Activated effector memory CD4-positive, alpha-beta T cell treated with anti-CD3 and anti-CD28 coated beads, Interleukin-2, amount 50 U/mL, for 16 hours (primary cell): ENCODE results near the gene TMEM178B.
"Not testable (repeated sequence)": the region's sequence is repeated elsewhere in the genome, so short reads cannot be mapped to it uniquely, and the experiment has no call there.

ENCODE experiments used
- DNase-seq: peaks from one replicate; pipeline ENCODE4 v3.0.0-alpha.2; 2020

Gene TMEM178B

DNA sequence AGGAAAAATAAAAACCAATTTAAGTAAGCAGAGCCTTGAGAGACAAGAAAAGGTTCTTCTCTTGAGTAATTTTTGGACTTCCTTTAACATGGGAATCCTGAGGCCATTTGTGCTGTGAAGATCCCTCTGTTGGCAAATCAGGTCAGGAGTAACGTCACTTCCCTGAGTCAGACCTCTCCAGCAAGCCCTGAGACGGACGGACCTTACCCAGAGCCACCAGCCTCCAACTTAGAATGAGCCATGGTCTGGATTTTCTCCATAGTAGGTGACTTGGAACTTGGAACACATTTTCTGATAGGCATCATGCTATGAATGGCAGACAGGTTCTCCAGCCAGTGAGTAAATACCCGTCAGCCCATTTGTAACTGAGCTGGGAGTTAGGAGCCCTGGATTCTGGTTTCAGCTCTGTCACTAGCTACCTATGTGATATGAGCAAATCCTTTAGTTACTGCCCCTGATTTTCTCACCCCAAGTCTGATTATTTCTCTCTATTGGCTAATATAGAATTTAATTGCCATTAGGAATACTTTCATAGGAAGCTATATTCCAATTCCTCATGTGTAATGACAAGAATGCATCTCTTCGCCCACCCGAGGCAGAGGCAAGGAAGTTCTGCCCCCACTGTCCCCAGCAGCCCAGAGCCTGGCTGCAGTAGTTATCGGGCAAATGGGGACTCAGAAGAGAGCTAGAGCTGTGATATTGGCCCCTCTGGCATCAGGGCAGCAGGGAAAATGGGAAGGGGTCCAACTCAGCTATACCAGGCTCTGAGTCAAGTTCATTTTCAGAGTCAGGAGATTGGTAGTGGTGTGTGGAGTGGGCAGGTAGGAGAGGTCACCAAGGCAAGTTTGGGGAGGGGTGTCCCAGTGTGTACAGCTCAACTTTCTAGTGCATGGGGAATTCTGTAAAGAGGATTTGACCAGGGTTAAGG is 323.6 kb downstream of the TMEM178B start:
- no peak for DNase-seq

DNA sequence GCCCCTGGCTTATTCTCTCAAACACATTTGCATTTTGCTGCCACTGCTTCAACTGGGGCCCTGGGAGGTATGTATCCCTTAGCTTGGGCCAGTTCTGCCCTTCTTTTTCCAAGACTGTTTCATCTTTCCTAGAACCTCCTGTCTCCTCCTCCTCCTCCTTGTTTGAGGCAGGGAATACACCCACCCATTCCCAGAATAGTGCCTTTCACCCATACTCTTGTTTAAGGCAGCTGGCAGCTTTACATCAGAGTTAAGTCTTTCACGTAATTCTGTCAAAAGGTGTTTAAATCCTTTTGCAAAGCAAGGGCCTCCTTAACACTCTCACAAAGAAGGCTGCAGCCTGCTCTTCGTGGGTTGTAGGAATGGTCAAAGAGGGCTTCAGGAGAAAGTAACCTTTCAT is 326.5 kb downstream of the TMEM178B start:
- no peak for DNase-seq

DNA sequence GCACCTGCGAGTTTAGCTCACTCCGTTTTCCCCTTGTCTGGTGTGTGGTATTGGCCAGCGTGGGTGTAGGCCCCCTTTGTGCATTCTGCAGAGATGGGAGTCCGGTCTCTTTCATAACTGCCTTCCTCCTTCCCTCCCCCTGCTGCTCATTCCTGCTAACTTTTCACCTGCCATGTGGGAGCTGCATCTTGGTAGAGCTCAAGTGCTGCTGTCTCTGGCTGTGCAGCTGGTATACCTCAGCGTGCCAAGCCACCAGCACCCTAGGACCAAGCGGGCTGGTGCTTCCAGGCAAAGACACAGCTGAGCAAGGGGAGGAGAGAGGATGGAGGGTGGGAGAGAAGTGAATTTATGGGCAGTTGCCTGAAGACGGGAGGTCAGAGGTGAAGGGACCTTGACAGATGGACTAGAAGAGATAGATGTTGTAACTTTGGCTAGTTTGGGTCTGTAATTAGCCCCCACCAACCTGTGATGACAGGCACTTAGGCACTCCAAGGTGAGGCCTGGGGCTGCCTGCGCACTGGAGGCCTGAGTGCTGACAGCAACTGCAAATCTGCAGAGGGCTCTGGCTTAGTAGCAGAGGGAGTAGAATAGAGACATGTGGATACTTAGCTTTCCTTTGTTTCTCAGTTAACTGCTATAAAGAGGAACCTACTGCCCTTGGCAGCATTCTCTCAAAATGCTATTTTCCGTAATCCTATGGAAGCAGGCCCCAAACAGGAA is 328.6 kb downstream of the TMEM178B start:
- DNase-seq, result no peak

DNA sequence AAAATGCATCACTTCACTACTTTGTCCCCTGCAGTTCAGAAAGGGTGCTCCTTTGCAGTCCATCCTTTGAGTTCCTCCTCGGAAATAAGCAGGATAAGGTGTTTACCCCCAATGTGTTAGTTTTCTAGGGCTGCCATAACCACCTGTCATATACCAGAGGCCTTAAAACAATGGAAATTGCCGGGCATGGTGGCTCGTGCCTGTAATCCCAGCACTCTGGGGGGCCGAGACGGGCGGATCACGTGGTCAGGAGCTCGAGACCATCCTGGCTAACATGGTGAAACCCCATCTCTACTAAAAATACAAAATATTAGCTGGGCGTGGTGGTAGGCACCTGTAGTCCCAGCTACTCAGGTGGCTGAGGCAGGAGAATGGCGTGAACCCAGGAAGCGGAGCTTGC is 330.0 kb downstream of the TMEM178B start:
- not testable (repeated sequence) for DNase-seq

DNA sequence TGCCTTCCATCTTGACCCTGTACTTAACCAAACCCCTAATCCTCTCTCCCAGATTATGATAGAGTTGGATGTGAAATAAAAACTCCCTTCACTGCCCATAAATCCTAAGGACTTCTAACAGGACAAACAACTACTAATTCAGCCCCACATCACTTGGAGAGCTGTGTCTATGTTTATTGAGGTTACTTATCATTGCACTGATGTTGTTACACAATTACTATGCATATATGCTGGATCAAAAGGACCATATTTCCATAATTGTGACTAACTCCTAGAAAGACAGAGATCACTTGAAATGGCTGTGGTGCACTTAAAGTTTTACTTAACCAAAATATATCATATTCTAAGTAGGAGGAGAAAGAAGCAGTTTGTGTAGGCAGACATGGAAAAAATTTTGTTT is 332.5 kb downstream of the TMEM178B start:
- no peak for DNase-seq

DNA sequence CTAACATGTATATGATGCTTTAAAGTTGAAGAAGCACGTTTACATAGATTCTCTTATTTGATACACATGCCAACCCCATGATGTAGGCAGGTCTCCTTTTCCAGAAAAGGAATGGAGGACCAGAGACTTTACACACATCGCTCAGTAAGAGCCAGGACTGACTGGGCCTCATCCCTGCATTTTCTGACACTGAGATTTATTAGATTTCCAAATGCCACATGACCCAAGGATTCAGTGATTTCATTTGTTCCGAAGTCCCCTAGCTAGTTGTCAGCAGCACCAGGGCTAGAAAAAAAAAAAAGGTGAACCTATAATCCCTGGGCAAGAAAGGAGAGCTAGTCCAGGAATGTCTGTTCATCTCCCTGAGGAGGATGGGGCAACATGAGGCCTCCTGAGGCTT is 334.0 kb downstream of the TMEM178B start:
- no peak for DNase-seq

DNA sequence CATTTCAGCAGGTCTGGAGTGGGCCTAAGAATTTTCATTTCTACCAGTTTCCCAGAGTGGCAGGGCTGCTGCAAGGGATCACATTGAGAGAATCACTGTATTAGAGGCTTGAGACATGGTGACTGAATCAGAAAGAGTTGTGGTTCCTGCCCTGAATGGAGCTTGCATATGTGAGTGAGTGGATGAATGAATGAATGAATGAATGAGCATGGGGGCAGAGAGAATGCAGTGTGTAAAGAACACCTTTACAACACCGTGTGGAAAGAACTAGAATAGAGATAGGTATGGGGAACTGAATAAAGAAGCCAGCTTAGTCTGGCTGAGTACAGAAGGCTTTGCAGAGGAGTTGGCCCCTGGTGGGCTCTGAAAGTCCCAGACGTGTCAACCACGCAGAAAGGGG is 334.6 kb downstream of the TMEM178B start:
- no peak for DNase-seq

DNA sequence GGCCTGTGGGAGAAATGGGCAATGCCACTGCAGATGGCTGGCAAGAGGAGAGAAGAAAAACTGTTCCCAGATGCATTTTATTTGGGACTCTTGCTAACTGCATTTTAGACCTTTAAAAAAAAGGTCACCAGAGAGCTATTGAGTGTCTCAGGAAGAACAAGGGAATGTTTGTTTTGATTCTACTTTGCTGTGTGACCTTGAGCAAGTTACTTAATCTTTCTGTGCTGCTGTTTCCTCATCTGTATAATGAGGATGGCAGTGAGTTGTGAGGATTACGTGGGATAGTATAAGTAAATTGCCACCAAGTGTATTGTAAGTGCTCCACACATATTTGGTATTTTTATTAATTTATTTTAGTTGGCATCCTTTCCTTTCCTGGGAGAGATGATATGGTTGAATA is 335.4 kb downstream of the TMEM178B start:
- no peak for DNase-seq

DNA sequence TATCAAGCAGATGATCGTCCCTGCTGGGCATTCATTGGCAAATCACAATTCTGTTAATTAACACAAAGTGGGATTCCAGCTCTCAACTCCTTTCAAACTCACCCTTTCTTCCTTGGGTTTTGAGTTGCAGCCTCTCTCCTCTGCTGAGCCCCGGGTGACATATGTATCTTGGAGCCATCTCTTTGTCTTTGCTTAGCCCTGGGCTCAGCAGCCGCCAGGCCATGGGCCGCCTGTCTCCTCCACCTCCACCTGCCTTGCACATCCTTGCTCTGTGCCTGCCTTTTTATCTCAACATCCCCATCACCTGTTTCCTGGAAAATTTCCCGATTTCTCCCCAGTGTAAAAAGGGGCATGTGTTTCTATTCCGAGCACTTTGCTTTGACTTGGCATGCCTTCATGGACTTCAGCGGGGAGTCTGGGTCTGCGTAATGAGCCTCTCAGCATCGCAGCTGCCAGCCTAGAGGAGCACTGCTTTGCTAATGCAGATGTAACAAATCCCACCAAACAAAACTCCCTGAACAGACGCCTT is 336.0 kb downstream of the TMEM178B start:
- no peak for DNase-seq

DNA sequence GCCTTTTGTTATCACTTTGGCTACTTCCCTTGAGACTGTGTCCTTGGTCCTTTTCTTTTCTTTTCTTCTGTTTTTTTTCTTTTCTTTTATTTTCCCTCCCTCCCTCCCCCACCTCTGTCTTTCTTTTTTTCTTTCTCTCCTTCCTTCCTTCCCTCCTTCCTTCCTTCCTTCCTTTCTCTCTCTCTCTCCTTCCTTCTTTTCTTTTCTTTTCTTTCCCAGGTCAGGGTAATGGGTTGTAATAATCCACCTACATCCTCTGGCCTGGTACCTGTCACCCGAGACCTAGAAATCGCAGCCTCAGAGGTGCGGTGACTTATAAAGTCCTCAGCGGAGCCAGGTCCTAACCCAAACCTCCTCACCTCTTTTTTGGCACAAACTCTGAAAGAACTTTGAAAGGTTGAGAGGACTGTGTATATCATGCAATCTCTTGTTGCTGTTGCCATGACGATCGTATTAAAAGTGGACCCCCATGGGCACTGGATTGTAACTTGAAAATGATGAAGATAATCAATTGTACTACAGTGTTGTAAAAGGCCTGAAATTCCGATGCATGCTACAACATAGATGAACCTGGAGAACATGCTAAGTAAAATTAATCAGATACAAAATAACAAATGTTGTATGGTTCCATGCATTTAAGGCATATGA is 336.6 kb downstream of the TMEM178B start:
- DNase-seq, result no peak

DNA sequence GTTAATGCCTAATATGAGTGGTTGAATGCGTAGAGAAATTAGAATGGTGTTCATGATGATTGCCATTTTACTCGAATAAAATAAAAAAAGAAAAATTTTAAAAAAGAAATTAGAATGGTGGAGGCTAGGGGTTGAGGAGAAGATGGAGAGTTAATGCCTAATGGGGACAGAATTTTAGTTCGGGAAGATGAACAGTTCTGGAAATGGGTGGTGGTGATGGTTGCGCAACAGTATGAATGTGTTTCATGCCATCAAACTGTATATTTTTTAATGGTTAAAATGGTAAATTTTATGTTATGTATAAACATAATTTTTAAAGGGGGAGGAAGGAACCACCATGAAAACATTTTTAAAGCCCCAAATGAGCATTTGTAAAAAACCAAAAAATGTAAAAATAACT is 337.3 kb downstream of the TMEM178B start:
- DNase-seq, result no peak

DNA sequence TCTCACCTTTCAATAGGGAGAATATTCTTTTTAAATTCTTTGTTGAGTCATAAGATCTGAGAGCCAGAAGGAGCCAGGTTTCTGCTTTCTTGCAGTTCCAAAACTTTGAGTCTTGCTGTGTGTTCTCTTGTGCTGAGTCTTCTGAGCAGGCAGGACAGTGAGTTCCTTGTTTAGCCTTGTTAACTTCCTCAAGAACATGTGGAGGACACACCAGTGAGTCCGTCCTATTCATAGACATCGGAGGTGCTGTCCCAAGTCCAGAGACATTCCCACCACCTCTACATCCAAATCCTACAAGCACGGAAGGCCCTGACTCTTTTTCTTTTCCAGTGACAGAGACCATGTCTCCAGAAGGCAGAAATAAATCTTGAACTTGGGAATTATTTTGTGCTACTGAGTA is 342.1 kb downstream of the TMEM178B start:
- DNase-seq, result no peak

DNA sequence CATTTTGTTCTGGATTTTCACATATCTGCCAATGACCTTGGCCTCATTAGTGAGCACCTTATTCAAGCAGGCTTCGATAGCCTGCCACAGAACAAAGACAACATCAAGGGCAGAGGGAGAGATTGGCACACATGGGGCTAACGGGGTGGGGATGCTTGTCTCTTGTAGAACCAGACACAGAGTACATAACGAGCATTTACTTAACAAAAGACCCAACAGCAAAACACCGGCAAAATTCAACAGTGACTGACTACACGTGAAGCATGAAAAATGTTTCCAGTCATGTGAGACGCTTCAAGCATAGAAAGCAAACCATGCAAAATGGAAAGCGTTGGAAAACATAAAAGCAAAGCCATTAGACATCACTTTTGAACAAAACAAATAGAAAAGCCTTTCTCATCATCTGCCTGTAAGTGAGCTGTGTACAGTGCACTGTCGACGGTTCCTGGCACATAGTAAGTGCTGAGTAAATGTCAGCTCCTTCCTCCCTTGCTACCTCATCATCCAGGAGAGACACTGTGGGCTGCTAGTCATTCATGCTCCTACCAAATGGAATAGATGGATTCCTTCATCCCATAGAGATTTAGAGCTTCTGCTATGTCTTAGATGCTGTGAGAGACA is 342.9 kb downstream of the TMEM178B start:
- DNase-seq, result no peak

DNA sequence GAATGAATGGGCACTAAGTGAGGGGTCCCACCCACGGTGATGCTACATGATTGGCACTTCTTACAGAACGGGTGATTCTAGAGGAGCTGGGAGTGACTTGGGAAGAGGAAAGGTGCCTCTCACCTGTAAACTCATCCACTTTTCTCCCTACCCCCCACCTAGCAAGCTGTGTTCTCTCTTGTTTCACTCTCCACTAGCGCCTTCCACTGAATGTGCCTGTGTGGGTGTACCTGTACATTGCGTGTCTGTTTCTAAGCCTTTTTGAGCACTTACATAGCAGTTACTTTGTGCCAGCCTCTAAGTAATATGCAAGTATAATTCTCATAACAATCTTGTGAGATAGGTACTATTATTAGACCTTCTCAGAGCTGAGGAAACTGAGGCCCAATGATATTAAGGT is 343.6 kb downstream of the TMEM178B start:
- DNase-seq, result no peak

DNA sequence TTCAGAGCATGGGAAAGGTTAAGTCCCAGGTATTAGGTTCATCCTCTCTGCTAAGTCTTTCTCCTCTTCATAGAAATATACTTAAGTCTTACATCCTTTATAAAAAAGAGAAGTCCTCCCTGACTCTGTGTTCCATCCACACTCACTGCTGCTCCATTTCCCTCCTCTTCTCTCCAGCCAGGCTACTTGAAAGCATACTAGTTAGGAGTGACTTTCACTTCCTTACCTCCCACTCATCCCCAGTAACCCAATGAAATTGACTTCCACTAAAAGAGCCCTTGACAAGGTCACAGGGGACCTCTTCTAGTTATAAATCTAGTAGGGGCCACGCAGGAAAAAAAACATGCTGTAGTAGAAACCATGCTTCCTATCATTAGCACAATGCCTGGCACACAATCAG is 344.2 kb downstream of the TMEM178B start:
- no peak for DNase-seq

DNA sequence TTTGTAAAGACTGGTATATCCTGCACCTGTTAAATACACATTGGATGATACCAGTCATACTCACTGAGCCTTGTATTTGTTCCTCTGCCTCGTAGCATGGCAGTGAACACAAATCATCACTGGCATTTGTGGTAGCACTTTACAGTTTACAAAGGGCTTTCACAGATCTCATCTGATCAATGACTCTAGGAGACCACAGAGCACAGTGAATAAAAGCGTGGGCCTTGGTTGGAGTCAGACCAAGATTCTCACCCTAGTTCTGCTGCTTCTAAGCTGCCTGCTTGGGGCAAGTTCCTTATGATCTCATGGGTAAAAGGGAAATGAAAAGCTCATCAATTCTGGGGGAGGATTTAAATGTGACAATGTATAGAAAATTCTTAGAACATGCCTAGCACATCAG is 347.4 kb downstream of the TMEM178B start:
- no peak for DNase-seq

DNA sequence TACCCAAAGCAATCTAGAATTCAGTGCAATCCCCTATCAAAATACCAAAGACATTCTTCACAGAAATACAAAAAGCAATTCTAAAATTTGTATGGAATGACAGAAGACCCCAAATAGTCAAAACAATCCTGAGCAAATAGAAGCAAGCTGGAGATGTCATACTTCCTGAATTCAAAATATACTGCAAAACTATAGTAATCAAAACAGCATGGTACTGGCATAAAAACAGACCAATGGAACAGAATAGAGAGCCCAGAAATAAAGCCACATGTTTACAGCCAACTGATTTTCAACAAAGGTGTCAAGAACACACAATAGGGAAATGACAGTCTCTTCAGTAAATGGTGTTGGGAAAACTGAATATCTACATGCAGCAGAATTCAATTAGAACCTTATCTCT is 353.3 kb downstream of the TMEM178B start:
- DNase-seq, result no peak

DNA sequence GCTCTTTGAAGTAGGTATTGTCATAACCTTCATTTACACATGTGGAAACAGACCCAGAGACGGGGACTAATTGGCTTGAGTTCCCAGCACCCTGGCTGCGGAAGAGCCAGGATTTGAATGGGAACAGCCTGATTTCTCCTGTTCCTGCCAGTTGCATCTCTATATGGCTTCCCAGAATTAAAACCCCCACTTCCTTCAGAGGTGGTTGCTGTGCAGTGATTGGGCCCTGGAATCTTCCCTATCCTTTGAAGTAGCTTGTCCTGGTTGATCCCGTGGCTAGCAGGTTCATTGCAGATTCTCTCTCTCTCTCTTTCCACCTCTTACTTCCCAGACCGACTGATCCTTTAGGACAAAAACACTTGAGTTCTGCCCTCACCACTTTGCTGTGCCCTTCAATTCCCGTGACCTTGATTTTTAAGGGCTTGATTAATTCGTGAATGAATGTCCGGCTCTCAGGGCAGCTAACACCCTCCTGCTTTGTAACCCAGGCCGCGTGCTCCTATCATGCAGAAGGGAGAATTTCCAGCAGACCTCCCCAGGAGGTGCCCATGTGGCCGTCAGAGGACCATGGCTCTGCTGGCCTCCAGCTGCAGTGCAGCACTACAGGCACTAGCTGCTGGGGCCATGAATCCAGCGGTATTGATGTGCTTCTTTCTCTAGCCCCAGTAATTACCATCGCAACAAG is 356.7 kb downstream of the TMEM178B start:
- DNase-seq, result no peak

DNA sequence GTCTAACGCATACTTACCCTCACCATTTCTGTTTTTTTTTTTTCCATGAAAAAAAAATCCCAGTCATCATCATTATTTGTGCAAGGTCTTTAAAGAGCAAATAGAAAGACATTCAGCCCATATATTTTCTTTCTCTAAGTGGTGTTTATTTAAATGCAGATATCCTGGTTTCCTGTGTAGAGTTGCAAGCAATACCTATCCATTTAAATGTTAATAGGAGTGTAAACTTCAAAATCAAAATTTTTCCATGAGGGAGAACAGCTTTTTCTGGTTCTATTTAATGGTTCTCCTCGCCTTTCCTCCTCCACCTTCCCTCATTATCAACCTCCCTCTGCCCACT is 357.2 kb downstream of the TMEM178B start:
- no peak for DNase-seq

DNA sequence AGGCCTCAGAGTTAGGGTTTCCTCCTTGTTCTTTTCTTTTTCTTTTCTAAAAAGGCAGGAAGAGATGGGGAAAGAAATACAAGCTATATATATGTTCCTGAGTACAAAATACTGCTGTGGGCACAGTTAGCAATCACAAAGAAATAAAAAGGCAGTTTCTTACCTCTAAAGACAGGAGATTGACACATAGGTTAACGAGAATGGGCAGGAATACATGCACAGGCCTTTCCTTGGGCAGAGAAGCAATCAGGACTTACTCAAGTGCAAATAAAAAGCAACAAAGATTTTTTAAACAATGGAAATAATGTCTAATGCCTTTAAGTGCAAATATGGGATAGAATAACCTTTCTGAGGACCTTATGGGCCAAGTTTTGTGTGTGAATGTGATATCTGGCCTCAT is 357.8 kb downstream of the TMEM178B start:
- DNase-seq, result no peak

DNA sequence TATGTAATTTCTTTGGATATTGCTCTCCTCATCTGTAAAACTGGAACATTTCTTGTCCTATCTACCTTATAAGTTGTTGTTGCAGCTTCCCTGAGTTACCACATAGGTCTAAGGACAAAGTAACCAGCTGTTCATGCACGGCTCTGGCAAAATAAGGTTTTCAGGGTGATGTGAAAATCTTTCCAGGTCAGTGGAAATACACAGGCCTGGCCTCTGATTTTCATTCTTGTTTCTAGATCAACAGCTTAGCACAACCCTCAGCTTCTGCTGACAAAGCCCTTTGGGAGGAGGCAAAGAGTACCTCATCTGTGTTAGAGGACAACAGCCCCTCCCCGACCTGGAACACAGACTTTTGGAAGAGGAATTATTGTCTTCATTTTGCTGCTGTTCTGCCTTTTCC is 359.8 kb downstream of the TMEM178B start:
- no peak for DNase-seq

DNA sequence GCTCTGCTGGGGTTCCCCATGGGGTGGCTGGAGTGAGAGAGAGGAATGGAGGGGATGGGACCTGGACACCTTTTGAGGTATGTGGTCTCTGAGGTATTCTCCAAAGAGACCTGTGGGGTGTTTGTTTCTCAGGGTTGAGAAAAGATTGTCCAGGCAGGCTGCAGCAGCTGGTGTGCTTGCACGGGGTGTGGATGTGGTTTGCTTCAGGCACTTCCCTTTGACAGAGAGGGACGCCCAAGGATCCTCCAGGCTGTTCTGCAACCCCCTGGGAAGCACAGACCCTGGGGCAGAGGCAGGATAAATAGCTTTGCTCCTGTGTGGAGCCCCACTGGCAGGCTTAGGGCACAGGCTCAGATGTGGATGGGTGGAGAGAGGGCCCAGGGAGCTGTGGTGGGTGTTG is 362.3 kb downstream of the TMEM178B start:
- no peak for DNase-seq
